SIG-M5 treated with dmso at 0.1 percent for 504 hours (cell line): ENCODE measurements around the gene TEC.

Experiments
- DNase-seq: peaks from one replicate; lab custom pipeline; 2025; ENCODE audit not compliant: unreplicated experiment; lab: John Stamatoyannopoulos, UW

TEC gene

GRCh38 chr4:48127682-48128404, 141.8 kb downstream of the TEC start:
- peak; percentile 78 for DNase-seq

GRCh38 chr4:48127231-48127630, 142.4 kb downstream of the TEC start:
- no peak for DNase-seq

GRCh38 chr4:48126621-48127020, 143.0 kb downstream of the TEC start:
- DNase-seq = no peak

GRCh38 chr4:48124870-48125269, 144.8 kb downstream of the TEC start:
- DNase-seq = no peak

DNA sequence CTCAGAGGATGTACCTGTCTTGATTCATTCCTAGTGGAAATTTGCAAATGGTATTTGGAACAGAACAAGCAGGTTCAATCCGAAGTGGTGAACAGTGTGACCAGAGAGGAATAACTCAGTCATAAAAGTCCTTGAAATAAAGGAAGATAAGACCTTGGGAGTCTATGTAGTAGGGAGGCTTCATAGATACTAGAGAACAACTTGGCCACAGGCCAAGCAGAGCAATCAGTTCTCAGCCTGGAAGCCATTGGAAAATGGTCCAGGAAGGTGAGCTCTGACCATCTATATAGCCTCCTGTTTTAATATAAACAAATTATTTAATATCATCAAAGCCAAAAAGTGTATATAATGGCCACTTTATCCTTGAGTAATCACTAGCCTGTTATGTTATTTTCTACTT, 146.9 kb downstream of the TEC start:
- no peak for DNase-seq

- DNase-seq = peak; percentile 32
Measured at GRCh38 chr4:48121180-48121579, 148.5 kb downstream of the TEC start.

DNA sequence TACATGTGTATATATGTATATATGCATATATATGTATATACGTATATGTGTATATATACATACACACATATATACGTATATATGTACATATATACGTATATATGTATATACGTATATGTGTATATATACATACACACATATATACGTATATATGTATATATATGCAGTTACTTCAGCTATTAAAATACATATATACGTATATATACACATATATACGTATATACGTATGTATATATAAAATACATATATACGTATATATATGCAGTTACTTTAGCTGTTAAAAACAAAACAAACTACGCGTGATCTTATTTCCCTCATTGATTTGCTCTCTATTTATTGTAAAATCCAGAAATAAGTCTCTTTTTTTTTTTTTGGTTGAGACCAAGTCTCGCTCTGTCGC, 149.5 kb downstream of the TEC start:
- DNase-seq = no peak

DNA sequence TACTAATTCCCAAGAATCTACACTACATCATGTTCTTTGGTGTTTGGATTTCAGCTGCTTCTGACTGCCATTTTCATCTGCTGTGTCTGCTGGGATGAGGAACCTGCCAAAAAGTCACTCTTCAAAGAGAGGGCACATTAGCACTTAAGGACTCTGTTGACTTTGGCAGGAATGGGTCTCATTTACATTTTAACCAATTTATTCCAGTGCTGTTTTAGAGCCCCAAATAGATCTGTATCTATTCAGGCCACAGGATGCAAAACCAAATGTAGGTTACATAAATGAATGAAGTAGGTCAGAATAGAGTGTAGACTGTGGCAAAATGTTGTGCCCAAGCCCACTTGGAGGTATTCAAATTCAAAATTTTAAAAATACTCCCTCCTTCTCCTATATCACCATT, 150.0 kb downstream of the TEC start:
- no peak for DNase-seq

- no peak for DNase-seq
Measured at GRCh38 chr4:48118081-48118480, 151.6 kb downstream of the TEC start.

DNA sequence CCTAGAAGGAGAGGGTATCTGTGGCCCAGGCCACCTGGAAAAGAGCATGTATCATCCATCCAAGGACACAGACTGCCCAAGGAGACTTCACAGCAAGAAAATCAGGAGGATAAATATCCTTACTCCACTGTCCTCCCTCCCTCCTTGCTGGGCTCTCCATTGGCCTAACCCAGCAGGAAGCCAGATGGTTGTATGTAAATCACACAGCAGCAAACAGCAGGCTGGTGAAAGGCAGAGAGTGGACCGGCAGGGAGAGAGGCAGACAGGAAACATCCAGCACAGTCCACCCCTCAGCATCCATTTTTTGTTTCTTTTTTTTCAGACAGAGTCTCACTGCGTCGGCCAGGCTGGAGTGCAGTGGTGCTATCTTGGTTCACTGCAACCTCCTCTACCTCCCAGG, 153.1 kb downstream of the TEC start:
- no peak for DNase-seq

DNA sequence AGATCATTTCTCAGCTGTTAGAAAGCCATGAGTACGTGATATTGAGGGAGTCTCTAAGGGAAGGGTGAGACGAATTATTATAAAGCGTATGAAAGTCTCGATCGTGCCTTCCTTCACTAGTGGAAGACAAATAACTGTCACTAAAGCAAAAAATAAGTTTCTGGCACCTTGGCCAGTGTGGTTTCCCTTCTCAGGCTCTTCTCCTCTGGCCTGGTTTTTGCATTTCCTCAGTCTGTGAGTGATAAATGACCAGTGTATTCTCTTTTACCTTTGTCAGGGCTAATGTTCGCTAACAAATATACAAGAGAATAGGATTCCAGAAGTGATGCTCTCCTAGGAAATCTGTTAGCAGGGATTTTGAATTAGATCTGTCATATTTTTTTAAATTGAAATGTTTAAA, 155.2 kb downstream of the TEC start:
- DNase-seq = no peak

DNA sequence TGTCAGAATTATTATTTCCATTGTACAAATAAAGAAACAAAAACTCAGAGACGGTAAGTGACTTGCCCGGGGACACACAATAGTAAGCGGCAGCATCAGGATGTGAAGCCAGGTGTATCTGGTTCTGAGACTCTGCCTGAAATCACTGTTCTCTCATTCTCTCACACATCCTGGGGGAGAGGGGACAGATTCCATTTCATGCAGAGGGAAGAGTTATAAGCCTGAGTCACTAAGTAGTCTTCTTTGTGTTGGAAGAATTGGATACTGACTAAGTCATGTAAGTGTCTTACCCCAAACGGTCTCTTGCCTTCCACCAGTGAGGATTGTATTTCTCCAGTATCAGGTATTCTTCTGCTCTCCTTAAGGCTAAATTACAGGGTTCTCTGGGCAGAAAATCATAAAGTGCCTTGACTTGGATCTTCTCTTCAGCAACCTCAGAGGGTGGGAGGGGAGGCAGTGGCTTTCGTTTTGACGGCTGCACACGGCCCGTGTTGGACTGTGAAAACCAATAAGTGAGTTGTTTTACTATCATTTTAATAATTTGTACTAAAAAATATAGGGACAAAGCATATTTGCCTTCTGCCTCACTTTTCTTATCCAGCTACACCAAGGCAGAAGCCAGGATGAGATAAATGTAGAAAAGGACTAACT, 157.5 kb downstream of the TEC start:
- no peak for DNase-seq

DNA sequence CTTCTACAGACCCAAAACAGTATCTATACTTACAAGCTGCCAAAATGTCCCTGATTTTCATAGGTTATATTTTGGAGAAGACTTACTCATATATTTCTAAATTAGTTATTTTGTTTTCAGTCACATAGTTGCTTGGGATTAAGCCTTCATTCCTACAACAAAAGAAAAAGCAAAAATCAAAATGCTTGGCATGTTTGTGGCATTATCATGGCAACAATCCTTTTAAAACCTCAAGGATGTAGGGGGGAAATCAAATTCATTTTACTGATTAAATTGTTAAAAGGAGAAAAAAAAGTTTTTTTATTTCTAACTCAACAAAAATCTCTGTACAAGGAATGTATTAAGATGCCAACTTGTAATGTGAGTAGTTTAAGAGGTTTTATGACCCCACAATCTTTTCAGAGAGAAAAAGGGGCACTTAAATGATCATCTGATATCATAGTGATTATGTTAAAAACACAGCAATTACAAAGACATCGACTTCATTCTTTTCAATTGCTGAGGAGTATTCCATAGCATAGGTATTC, 159.1 kb downstream of the TEC start:
- DNase-seq = no peak

DNA sequence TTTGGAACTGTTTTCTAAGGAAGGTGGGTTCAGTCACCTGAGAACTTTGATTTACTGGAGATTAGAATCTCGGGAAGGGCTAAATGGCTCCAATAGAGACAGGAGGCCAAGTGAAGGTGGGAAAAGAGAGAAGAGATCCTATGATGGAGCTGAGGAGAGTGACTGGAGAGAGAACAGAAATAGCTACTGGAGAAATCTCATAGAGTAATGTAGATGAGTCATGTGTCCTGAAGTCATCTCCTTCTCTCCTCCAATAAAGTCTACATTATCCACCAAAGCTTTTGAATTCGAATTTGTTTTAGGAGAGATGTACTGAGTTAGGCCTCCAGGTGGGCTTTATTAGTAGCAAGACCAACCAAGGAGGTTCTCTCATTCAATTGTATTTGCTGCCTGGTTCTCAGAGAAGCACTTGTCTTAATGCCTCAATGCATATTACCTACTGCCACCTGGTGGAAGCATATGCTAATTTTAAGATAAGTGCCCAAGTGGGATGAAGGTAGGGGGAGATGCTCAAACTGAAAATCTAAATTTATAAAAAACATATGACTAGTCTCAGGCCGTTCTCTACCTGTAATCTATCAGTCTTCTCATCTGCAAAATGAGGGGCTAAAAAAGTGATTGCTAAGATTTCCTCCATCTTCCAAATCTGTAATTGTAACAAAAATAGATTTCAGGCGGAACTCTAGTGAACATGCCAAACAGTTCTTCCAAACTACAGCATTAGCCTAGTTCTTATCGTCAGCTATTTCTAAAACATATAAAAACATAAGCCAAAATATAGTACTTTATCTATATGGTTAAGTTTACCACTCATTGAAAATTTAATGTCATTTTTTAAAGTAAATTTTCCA, 160.0 kb downstream of the TEC start:
- DNase-seq = peak; percentile 25

- DNase-seq = no peak
Measured at GRCh38 chr4:48108309-48109073, 161.1 kb downstream of the TEC start.

GRCh38 chr4:48105230-48105629, 164.4 kb downstream of the TEC start:
- DNase-seq = no peak

DNA sequence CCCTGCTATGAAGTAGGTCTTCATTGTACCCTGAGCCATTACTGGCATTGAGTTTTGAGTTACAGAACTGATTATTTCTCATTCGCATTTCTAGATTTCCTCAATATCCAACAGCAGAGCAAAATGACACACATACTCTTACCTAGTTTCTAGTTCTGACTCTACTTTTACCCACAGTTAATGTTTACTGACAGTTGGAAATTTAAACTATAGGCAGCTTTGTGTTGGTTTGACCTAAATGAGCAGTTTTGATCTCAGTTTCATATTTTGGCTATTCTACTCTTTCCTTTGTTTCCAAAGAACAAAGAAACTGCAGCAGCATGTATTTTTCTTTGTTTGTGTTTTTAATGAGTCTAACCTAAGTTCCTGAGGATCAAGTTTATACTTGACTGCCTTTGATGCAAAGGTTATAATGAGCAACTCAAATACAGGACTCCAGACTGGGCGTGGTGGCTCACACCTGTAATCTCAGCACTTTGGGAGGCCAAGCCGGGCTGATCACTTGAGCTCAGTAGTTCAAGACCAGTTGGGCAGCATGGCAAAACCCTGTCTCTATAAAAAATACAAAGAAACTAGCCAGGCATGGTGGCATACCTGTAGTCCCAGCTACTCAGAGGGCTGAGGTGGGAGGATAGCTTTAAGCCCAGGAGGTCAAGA, 166.0 kb downstream of the TEC start:
- no peak for DNase-seq

DNA sequence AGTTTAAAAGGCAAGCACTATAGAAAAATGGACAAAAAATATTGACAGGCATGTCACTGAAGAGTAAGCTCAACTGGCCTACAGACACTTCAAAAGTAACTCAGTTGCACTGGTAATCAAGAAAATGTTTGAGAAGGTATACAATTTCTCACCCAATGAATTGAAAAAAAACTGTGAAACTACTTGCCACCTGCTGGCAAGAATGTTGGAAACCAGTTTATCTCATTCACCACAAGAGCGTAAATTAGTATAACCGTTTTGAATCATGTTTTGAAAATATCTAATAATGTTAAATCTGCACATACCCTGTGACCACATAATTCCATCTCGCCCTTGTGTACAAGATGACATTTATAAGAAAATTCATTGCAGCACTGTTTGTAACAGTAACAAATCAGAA, 167.3 kb downstream of the TEC start:
- DNase-seq = no peak

DNA sequence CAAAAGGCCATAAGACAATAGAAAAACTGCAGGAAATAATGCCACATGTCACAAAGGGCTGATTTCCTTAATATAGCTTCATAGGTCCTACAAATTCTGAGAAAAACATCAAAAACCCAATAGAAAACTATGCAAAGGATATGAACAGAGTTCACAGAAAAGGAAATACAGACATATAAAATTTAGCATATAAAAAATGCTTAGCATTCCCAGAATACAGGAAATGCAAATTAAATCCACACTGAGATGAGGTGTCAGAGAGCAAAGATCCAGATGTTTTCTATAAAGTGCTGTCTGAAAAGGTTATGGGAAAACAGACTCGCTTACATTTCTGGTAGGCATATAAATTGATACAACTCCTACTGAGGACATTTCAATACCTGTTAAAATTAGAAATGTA, 169.4 kb downstream of the TEC start:
- DNase-seq = no peak

- DNase-seq = no peak
Measured at GRCh38 chr4:48095441-48095840, 174.2 kb downstream of the TEC start.
